ES-I3 (cell line): ENCODE data around the gene MEGF9.
"Not testable (repeated sequence)": the region's sequence is repeated elsewhere in the genome, so short reads cannot be mapped to it uniquely, and the experiment has no call there.

Experiments used
- H3K36me3 ChIP-seq: 2 replicates; pipeline ENCODE4 v1.6.1; 2013; ENCODE audit warnings: mild to moderate bottlenecking, low read length, control low read depth, moderate library complexity; ENCODE audit not compliant: insufficient read depth
- H3K4me1 ChIP-seq: 2 replicates; pipeline ENCODE4 v1.6.1; 2013; ENCODE audit warnings: mild to moderate bottlenecking, control low read depth, low read length; ENCODE audit not compliant: insufficient read depth
- H3K9ac ChIP-seq: 2 replicates; pipeline ENCODE4 v1.6.1; 2013; ENCODE audit warnings: low read depth, mild to moderate bottlenecking, low read length, moderate library complexity
- H3K9me3 ChIP-seq: 2 replicates; pipeline ENCODE4 v1.6.1; 2013; ENCODE audit warnings: mild to moderate bottlenecking, low read length, moderate library complexity; ENCODE audit not compliant: control insufficient read depth, insufficient read depth

Gene MEGF9

GRCh38 chr9:120562861-120563443 lies 151.3 kb downstream of the MEGF9 start:
- H3K4me1 ChIP-seq: no peaks in the 10 kb centered on the region
- H3K9me3 ChIP-seq: no peaks in the 10 kb centered on the region
- no peak overlapping the region for H3K9ac ChIP-seq
- H3K36me3 ChIP-seq: peaks cover 2% of the 10 kb centered on the region; the same call in 1 of the 2 replicates

- H3K9me3 ChIP-seq: no peaks in the 10 kb centered on the region
- H3K36me3 ChIP-seq: no peaks in the 10 kb centered on the region
- H3K9ac ChIP-seq: no peak overlapping the region
- H3K4me1 ChIP-seq: no peaks in the 10 kb centered on the region
These were observed 152.6 kb downstream of the MEGF9 start for GRCh38 chr9:120561709-120562108.

- Histone ChIP-seq H3K9me3 (no peaks in the 10 kb centered on the region), H3K36me3 (no peaks in the 10 kb centered on the region), H3K9ac (no peak overlapping the region), H3K4me1 (no peaks in the 10 kb centered on the region)
These were observed 154.7 kb downstream of the MEGF9 start for GRCh38 chr9:120559546-120559945.

GRCh38 chr9:120558454-120558853 lies 155.8 kb downstream of the MEGF9 start:
- Histone ChIP-seq H3K36me3 (no peaks in the 10 kb centered on the region), H3K9me3 (no peaks in the 10 kb centered on the region), H3K4me1 (no peaks in the 10 kb centered on the region), H3K9ac (no peak overlapping the region)

GRCh38 chr9:120557205-120557604 lies 157.1 kb downstream of the MEGF9 start:
- no peaks in the 10 kb centered on the region for H3K4me1 ChIP-seq
- H3K9ac ChIP-seq: no peak overlapping the region
- H3K9me3 ChIP-seq: no peaks in the 10 kb centered on the region
- H3K36me3 ChIP-seq: no peaks in the 10 kb centered on the region

- H3K36me3 ChIP-seq: no peaks in the 10 kb centered on the region
- H3K9me3 ChIP-seq: no peaks in the 10 kb centered on the region
- no peaks in the 10 kb centered on the region for H3K4me1 ChIP-seq
- H3K9ac ChIP-seq: no peak overlapping the region
These were observed 157.5 kb downstream of the MEGF9 start for GRCh38 chr9:120556775-120557174.

- Histone ChIP-seq H3K36me3 (no peaks in the 10 kb centered on the region), H3K9ac (no peak overlapping the region), H3K4me1 (no peaks in the 10 kb centered on the region), H3K9me3 (no peaks in the 10 kb centered on the region)
These were observed 158.4 kb downstream of the MEGF9 start for GRCh38 chr9:120555839-120556238.

GRCh38 chr9:120552210-120552704 lies 162.0 kb downstream of the MEGF9 start:
- not testable (repeated sequence) for H3K36me3 ChIP-seq, H3K4me1 ChIP-seq, H3K9me3 ChIP-seq, H3K9ac ChIP-seq
